Spinal cord (tissue), 10 donors: ENCODE measurements around the gene PSMD13. TPM values are rescaled to one million over a fixed set of nuclear protein-coding genes. Genes with fewer than 3 reads are reported as not detected.

ENCODE experiments used
- DNase-seq, 6 donors: peaks; one replicate each; pipeline versions ENCODE4 v3.0.0 to v3.0.0-alpha.2; 2013 to 2015; ENCODE audit warnings: low spot score in 6 of 6, low read depth in 4 of 6
- H3K27ac ChIP-seq: one replicate; pipeline ENCODE4 v1.5.1; 2013; ENCODE audit warnings: low read depth, low read length, control low read depth
- H3K27me3 ChIP-seq: one replicate; pipeline ENCODE4 v1.6.1; 2013; ENCODE audit warnings: low read length; ENCODE audit not compliant: control insufficient read depth, insufficient read depth
- H3K36me3 ChIP-seq: one replicate; pipeline ENCODE4 v1.6.1; 2013; ENCODE audit warnings: low read length; ENCODE audit not compliant: control insufficient read depth, insufficient read depth
- H3K4me1 ChIP-seq: one replicate; pipeline ENCODE4 v1.6.1; 2013; ENCODE audit warnings: low read length; ENCODE audit not compliant: control insufficient read depth, insufficient read depth
- H3K4me3 ChIP-seq: one replicate; pipeline ENCODE4 v1.5.1; 2013; ENCODE audit warnings: low read depth, low read length, control low read depth
- H3K9me3 ChIP-seq: one replicate; pipeline ENCODE4 v1.6.1; 2013; ENCODE audit warnings: low read length; ENCODE audit not compliant: control insufficient read depth, insufficient read depth
- WGBS: methylation state at CpG from one replicate; pipeline ENCODE4 v1.1.5; 2013; ENCODE audit warnings: missing lambda C conversion rate; ENCODE audit not compliant: insufficient coverage; 5-methylcytosine and 5-hydroxymethylcytosine counted together
- polyA plus RNA-seq, 2 donors: library from polyadenylated mRNA; unstranded; fragments of 120-200 nt; gene quantifications; one replicate each; pipeline ENCODE4 v1.2.1, GENCODE V29; 2013; ENCODE audit not compliant: insufficient read length in 2 of 2
- total RNA-seq, 2 donors: library from RNA; depleted of rRNA in 1 of 2; stranded (reverse); fragments of 120-200 nt in 1 of 2; fragments of >200 nt in 1 of 2; gene quantifications; one replicate each; pipeline versions ENCODE4 v1.2.3 to v1.2.4, GENCODE V29; 2013 to 2014
- donor health status: healthy.

The PSMD13 gene
- total and polyA plus RNA-seq, 4 donors, result 93.5 to 160 (median 114) TPM

- Histone ChIP-seq H3K27ac (no peak overlapping the region), H3K27me3 (peaks cover 23% of the 10 kb centered on the region), H3K9me3 (no peaks in the 10 kb centered on the region), H3K36me3 (peaks cover 19% of the 10 kb centered on the region), H3K4me3 (no peak overlapping the region), H3K4me1 (peaks cover 16% of the 10 kb centered on the region)
- 67% methylated on average over 44 of the region's 44 CpGs for WGBS
- DNase-seq, result no peak
These were observed 54.8 kb downstream of the PSMD13 start for GRCh38 chr11:291281-292210.

DNA sequence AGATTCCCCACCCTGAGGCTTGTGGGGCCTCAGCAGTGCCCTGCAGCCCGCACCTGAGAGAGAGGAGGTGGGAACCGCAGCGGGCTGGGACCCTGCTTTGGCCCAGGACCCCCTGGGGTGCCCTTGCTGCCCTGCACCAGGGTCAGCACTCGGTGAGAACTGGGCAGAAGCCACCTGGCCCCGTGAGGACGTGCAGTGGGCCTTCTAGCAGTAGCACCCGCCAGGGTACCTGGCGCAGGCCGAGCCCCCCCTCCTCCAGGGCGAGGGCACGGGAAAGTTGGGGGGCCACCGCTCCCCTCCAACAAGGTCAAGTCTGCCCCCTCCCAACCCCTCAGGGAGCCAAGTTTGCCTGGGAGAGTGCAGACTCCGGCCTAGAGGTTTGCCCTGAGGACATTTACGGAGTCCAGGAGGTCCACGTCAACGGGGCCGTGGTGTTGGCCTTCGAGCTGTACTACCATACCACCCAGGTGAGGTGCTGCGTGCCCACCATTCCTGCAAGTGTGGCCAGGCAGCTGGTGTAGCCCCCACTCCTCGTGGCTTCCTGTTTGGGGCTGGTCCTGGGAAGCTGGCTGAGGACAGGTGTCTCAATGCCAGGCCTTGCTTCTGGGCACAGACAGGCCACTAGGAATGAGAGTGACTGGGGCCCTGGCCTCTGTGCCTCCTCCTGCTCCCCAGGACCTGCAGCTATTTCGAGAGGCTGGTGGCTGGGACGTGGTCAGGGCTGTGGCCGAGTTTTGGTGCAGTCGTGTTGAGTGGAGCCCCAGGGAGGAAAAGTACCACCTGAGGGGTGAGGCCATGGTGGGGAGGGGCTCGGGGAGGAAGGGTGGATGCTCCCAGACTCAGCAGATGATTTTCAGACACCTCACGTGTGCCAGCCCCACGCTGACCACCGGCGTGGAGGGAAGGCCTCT lies 55.7 kb downstream of the PSMD13 start:
- no peak overlapping the region for H3K4me3 ChIP-seq

GRCh38 chr11:293271-293851 lies 56.6 kb downstream of the PSMD13 start:
- Histone ChIP-seq H3K9me3 (no peaks in the 10 kb centered on the region), H3K4me3 (no peak overlapping the region), H3K27me3 (peaks cover 7% of the 10 kb centered on the region), H3K27ac (no peak overlapping the region), H3K4me1 (peaks cover 10% of the 10 kb centered on the region), H3K36me3 (peaks cover 19% of the 10 kb centered on the region)
- no peak for DNase-seq
- WGBS, result 93% methylated on average over 15 of the region's 18 CpGs

More for the DNA sequence above, 55.7 kb downstream of the PSMD13 start:
- Histone ChIP-seq H3K36me3 (peaks cover 19% of the 10 kb centered on the region), H3K27me3 (peaks cover 16% of the 10 kb centered on the region), H3K9me3 (no peaks in the 10 kb centered on the region), H3K27ac (no peak overlapping the region), H3K4me1 (peaks cover 16% of the 10 kb centered on the region)
- WGBS, result 93% methylated on average over 28 of the region's 29 CpGs
- DNase-seq, result no peak

DNA sequence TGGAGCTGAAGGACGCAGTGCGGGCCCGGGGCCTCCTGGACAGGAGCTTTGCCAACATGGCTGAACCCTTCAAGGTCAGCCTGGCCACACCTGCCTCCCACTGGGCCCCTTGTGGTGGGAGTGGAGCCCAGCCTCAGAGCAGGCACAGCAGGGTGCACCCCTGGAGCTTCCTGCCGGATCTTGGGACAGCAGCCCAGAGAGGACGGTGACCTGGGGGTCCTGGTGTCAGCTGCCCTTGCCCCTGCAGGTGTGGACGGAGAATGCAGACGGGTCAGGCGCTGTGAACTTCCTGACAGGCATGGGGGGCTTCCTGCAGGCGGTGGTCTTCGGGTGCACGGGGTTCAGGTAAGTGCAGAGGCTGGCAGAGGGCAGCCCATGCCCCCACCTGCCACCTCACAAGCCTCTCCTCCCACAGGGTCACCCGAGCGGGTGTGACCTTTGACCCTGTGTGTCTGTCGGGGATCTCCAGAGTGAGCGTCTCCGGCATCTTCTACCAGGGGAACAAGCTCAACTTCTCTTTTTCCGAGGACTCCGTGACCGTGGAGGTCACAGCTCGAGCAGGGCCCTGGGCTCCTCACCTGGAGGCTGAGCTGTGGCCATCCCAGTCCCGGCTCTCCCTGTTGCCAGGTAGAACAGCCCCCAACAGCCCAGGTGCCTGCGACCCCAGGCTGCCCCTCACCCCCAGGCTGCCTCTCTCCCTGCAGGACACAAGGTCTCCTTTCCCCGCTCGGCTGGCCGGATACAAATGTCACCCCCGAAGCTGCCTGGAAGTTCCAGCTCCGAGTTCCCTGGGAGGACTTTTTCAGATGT lies 57.3 kb downstream of the PSMD13 start:
- 89% methylated on average over 27 of the region's 27 CpGs for whole genome bisulfite sequencing
- peaks cover 8% of the 10 kb centered on the region for H3K4me1 ChIP-seq
- no peak overlapping the region for H3K27ac ChIP-seq
- H3K9me3 ChIP-seq, result no peaks in the 10 kb centered on the region
- DNase-seq, result no peak
- H3K27me3 ChIP-seq, result peaks cover 5% of the 10 kb centered on the region
- H3K4me3 ChIP-seq, result no peak overlapping the region
- H3K36me3 ChIP-seq, result peaks cover 19% of the 10 kb centered on the region

- H3K27me3 ChIP-seq, result peaks cover under 1% of the 10 kb centered on the region
- H3K27ac ChIP-seq, result no peak overlapping the region
- 95% methylated on average over 16 of the region's 16 CpGs for WGBS
- peaks cover 5% of the 10 kb centered on the region for H3K4me1 ChIP-seq
- no peak for DNase-seq
- no peak overlapping the region for H3K4me3 ChIP-seq
- H3K36me3 ChIP-seq, result peaks cover 19% of the 10 kb centered on the region
- no peaks in the 10 kb centered on the region for H3K9me3 ChIP-seq
These were observed 58.0 kb downstream of the PSMD13 start for GRCh38 chr11:294780-295179.

DNA sequence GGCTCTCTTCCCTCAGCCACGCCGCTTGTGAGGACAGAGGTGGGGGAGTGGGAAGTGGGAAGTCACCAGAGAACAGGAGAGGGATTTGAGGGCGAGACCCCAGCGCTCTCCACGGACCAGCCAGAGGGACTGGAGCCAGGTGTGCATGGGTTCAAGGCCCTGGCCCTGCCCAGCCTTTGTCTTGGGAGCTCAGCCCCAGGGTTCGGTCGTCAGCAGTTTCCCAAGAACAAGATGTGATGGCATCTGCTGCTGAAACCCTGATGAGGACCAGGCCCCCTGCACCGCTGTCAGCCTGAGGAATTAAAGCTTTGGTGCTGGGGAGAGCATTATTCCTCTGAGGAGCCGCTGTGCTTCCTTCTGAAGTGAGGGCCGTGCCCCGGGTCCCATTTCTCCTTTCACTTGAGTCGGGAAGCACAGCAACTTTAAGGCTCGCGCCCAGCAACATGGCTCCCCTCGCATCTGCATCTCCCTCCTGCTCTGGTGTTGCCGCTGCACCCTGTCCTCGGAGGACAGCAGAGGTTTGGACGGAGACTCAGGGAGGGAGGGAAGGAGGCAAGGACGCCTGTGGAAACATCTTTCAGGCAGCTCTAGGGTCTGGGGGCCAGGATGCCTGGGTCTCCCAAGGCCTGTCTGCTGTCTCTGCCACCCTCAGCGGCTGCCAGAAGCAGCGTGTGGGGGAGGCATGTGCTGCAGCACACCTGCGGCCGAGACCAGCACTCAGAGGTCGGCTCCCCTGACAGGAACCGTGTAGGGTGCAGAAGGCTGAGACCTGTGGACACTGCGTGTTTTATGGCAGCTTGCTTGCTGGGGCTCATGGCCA lies 58.8 kb downstream of the PSMD13 start:
- Histone ChIP-seq H3K4me3 (no peak overlapping the region), H3K27me3 (peaks cover 2% of the 10 kb centered on the region), H3K9me3 (no peaks in the 10 kb centered on the region), H3K4me1 (peaks cover 8% of the 10 kb centered on the region), H3K27ac (no peak overlapping the region), H3K36me3 (peaks cover 13% of the 10 kb centered on the region)
- DNase-seq, result no peak
- WGBS, result 84% methylated on average over 26 of the region's 26 CpGs

GRCh38 chr11:296171-297050 lies 59.6 kb downstream of the PSMD13 start:
- 83% methylated on average over 35 of the region's 35 CpGs for WGBS
- Histone ChIP-seq H3K4me3 (no peak overlapping the region), H3K36me3 (peaks cover 11% of the 10 kb centered on the region), H3K27ac (no peak overlapping the region), H3K9me3 (no peaks in the 10 kb centered on the region), H3K4me1 (peaks cover 8% of the 10 kb centered on the region), H3K27me3 (peaks cover 2% of the 10 kb centered on the region)
- DNase-seq, result no peak
